HG03378 (cell line): ENCODE results near the gene SLC25A42.

ENCODE experiments used
- ATAC-seq: cut with Tn5 transposase; IDR thresholded peaks from one replicate; pipeline ENCODE4 v1.9.1; 2021; ENCODE audit warnings: mild to moderate bottlenecking, moderate library complexity; ENCODE audit not compliant: unreplicated experiment

SLC25A42 gene

DNA sequence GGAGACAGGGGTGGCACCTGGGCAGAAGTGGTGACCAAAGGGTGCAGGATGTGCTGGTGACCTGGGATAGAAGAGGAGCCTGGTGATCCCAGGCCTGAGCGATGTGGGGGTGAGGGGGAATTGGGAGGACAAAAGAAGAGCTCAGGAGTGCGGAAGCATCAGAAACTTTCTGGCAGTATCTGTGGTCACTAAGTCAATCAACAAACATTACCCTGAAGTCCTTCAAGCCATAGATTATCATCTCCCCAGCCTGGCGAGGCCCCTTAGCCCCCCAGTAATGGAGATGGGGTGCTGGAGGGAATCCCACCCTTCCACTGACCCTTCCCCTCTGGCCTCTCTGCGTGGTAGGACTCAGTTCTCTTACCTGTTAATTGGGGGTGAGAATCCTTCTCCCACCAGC, 95.7 kb downstream of the SLC25A42 start:
- ATAC-seq: no peak

- no peak for ATAC-seq
These were observed 96.8 kb downstream of the SLC25A42 start for GRCh38 chr19:19160461-19161035.

GRCh38 chr19:19162495-19162894, 98.7 kb downstream of the SLC25A42 start:
- ATAC-seq: no peak
